HG03521 (cell line): ENCODE measurements around the gene PLEKHA1.

Experiments used
- ATAC-seq: cut with Tn5 transposase; IDR thresholded peaks from one replicate; pipeline ENCODE4 v1.9.1; 2021; ENCODE audit warnings: mild to moderate bottlenecking, moderate library complexity; ENCODE audit not compliant: unreplicated experiment

Gene PLEKHA1

DNA sequence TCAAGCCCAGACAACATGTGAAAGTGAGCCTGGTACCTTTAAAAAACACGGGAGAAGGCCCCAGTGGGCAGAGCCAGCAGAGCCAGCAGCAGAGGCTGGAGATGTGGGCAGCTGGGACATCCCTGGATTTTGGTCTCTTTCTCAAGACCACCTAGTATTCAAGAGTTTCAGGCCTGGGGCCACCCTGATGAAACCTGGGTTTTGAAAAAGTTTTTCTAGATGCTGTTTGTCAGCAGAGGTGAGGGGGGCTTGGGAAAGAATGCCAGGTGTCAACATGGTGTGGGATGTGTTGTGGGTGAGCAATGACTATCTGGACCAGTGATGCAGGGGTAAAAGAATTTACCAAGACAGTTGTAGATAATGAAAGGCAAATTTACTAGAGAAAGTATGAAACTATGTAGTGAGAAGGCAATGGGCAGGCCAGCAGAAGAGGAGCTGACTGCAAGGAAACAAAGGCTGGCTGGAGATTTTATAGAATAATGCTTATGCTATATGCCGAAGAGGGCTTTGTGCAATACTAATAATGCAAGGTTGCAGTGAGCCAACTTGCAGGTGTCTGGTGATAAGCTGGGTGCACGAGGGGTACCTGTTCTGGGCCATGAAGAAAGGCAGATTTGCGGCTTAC, 28.1 kb upstream of the PLEKHA1 start:
- ATAC-seq: no peak

DNA sequence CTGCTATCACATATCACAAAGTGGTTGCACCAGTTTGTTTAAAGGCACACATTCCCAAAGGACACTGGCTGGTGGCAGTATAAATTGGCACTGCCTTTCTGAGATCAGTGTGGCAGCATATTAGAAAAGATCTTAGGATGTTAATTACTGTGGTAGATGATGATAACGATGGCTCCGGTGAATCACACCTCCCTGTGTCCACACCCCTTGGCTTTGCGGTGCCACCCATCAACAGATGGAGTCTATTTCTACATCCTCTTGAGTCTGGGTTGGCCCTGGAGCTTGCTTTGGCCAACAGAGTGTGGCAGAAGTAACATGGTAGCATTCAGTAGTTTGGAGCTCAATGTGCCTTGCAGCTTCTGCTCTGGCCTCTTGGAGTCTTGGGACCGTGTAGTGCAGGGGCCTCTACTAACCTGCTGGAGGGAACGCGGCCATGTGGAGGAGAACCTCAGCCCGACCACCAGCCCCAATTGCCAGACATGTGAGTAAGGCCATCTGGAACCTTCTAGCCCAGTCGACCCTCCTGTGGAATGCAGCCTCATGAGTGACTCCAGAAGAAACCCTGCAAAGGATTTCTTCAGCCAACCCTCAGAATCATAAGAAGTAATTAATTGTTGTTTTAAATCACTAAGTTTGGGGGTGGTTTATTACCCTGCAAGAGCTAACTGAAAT, 27.2 kb upstream of the PLEKHA1 start:
- no peak for ATAC-seq

DNA sequence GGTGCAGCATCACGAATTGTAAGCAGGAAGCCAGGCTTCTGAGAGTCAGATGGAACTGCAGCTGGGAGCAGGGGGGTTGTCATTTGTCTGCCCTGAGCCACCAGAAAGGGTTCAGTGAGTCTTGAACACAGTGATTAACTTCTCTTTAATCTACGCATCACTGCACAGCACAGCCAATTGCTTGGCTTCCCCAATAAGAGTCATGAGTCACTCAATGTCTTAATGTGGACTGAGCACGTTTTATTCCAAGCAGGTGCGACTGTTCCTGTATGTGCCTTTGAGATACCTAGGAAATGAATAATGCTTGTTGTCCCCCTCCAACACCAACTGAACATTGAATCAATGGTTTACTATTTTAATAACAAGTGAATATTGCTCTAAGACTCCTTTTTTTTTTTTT, 26.0 kb upstream of the PLEKHA1 start:
- no peak for ATAC-seq

DNA sequence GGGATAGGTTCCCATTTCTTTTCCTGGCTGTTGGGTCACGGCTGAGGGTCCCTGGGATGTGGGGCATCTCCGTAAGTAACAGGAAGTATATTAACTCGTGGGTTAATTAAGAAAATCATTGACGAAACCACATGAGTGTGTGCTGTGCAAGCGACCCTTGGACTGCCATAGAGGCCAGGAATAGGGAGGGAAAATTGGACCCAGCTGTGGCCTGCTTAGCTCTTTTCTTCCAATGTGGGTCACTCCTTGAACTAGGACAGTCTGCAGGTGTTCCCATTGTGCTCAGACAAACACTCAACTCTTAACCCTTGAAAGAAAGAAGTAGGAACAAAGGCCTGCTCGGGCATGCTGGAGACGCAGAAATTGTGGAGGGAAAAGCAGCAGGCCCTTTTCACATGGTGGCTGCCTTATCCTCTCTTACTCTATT, 25.6 kb upstream of the PLEKHA1 start:
- ATAC-seq: no peak

DNA sequence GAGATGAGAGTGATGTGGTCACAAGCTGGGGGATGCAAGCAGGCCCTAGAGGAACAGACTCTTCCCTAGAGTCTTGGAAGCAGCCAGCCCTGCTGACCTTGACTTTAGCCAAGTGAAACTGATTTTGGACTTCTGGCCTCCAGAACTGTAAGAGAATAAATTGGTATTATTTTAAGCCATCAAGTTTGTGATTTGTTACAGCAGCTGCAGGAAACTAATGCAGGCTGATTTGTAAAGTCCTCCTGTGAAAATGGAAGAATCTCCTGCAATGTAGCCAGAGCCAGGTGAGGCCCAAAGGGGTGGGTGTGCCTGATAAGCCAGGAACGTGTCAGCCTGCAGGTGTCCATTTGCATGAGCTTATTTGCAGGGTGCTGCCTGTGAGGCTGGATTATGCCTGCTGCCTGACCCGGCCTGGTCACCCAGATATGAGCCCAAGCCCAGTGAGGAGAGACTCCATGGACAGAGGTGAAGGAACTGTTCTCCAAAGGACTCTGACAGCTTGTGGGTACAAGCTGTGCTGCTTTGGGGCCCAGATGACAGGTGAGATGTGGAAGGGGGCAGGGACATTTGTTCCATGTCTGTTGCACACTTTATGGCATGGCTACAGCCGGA, 24.6 kb upstream of the PLEKHA1 start:
- ATAC-seq: no peak

- no peak for ATAC-seq
Measured at GRCh38 chr10:122350893-122351292, 23.6 kb upstream of the PLEKHA1 start.

DNA sequence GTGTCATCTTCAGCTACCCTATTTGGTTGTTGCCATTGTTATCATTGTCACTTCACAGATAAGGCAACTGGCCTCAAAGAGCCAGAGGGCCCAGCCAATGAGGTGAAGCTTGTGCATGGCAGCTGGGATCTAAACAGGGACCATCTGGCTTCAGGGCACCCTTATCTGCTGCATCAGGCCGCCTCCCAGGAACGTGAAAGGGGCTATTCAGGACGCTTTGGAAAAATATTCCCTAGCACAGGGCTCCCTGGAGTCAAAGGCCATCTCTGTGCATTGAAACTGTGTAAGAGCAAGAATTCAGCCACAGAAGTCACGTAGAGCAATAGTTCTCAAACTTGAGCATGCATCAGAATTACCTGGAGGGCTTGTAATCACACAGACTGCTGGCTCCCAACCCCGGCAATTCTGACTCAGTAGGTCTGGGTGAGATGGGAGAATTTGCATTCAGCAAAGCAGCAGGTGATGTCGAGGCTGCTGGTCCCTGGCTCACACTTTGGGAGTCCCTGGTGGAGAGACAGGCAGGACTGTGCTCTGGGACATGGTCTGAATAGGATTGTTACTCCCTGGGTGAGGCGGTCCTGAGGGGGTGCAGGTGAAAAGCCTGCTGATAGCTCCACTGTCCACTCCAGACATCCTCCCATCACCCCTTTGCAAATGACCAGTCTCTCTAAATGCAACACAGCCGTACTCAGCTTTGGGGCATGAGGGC, 21.5 kb upstream of the PLEKHA1 start:
- no peak for ATAC-seq

- ATAC-seq: no peak
Measured at GRCh38 chr10:122354383-122354782, 20.1 kb upstream of the PLEKHA1 start.

- no peak for ATAC-seq
Measured at GRCh38 chr10:122357685-122358084, 16.8 kb upstream of the PLEKHA1 start.

- no peak for ATAC-seq
Measured at GRCh38 chr10:122359621-122360020, 14.9 kb upstream of the PLEKHA1 start.

- ATAC-seq: no peak
Measured at GRCh38 chr10:122361046-122361445, 13.5 kb upstream of the PLEKHA1 start.

DNA sequence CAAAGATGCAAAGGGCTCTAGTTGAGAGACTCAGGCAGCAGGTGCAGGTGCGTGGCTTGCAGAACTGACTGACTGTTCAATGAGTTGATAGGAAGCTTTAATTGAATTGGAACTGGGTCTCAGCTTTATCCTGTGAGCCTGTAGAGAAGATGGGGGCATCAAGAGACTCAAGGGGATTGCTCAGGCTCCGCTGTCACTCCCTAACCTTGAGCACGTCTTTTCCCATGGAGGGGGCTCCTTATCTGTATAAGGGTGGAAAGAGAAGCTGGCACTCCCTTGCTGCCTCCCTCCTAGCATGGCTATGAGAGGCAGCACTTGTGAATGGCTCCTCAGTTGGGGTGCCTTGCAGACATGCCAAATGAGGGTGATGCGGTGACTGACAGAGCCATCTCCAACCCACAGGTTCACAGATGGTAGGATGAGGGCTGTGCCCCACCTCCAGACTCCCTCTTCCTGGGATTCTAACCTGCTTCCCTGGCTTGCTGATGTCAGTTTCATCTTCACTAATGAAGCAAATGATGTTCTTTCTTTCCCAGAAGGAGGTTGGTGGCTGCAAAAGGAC, 12.4 kb upstream of the PLEKHA1 start:
- no peak for ATAC-seq

GRCh38 chr10:122362621-122363020, 11.9 kb upstream of the PLEKHA1 start:
- ATAC-seq: no peak

DNA sequence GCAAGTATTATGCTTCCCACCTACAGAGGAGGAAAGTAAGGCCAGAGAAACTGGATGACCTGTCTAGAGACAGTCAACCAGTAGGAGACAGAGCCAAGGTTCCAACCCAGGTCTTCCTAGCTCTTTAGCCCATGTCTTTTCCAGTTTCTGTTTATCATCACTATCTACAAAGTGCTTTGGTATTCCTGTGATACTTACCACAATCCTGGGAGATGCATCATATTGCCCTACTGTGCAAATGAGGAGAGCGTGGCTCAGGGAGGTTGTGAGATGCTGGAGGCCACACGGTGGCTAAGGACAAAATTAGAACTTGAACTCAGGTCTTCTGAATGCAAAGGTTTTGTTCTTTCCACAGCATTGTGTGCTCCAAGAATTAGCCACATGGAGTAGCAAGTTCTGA, 11.2 kb upstream of the PLEKHA1 start:
- ATAC-seq: no peak

DNA sequence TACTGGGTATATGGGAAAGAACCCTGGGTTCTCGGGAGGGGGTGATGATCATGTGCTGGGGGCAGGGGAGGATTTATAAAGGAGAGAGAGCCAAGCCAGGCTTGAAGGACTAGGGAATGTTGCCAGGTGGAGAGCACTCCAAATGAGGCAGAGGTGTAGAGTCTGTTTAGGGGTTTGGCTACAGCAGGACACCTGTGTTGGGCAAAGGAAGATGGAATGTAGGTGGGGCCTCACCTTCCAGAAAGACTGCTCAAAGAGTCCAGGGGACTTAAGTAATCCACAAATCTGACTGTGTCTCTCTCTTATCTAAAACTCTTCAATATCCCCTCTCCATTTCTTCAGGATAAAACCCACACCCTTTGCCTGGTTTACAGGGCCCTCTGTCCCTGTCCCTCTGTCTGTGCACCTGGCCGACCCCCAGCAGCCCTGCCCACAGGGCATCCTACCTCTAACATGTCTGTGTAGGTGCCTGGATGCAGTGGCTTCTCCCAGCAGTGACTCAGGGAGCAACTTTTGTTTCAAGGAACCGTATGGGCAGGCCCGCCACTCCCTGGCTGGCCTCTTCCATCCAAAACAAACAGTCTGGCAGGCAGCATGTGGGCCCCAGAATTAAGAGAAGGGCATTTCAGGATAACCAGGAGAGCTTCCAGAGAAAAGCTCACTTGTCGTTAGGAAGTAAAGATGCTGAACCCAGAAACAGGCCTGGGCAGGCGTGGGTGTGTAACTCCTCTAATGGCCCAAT, 10.6 kb upstream of the PLEKHA1 start:
- no peak for ATAC-seq

GRCh38 chr10:122368502-122369254, 5.8 kb upstream of the PLEKHA1 start:
- no peak for ATAC-seq

DNA sequence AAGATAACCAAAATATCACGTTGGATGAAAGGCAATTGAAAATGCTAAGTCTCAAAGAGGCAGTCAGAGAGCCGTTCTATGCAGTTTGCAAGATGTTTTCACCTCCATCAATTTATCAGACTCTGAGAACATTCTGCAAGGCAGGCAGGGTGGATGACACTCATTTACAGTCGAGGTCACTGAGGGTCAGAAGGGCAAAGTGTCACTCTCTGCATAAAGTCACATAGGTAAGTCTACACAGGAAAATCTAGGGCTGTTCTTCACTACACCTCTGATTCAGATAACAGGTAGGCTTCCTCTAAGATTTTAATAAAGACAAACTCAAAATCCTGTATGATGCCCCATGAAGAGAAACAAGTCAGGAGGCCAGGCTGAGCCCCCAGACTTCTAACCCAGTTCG, 1.4 kb upstream of the PLEKHA1 start:
- no peak for ATAC-seq

DNA sequence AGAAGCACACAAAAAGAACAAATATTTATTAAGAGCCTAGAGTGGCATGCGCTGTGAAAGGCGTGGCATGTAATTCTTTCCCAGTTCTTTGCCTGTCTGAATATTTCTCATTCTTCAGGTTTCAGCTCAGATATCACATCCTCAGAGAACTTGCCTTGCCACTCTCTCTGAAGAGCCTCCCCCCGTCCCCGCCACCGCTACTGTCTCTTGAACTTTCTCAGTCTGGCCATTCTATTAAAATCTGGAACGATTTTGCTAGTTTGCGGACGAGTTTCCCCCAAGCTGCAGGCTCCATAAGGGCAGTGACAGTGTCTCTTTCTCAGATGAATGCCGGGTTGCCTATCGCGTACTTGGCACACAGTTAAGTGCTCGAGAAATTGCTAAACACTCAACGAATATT, 787 bp upstream of the PLEKHA1 start:
- no peak for ATAC-seq

DNA sequence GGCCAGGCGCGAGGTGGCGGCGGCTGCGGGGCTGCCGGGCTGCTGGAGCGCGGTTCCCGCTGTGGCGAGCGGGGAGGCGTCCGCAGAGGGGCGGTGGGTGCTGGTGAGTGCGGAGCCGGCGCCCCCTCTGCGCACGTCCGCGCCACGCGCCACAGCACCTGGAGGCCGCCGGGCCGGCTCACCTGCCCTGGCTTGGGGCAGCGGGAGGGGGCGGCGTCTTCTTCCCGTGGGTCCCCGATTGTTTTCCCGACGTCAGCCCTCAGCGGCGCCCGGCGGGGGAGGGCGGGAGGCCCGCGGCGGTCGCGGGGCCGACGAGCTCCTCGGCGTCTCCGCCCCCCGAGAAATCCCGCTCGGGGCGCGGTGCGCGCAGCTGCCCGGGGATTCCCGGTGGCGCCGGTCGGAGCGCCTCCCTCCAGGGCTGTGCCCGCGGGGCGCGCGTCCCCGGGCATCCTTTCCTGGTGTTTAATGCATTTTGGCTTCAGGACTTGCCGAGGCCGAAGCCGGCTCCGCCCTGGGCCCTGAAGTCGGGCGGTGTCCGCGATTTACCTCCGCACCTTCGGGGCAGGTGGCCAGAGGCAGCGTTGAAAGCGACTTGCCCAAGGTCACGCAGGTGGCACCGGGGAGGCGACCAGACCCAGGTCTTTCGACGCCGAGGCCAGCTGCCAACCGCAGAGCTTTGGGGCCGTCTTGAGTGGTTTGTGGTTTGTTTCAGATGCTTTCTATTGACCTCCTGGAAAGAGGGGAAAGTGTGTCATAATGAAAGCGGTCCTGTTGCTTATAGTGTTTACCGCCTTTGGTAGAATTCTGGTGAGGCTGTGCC, 561 bp downstream of the PLEKHA1 start:
- ATAC-seq: peak; percentile 31
